Measurements from ENCODE around the gene DDX52. TPM values are rescaled to one million over a fixed set of nuclear protein-coding genes. Genes with fewer than 3 reads are reported as not detected.

DDX52 gene
- total and polyA plus RNA-seq, 2 of the 13 experiments (the other 11 are each of a cell fraction or from before 2014, with no cell fraction given): 8.9 to 36.1 TPM

GRCh38 chr17:37643118-37643766 is at the start of gene DDX52 (continued):
- no peak for TF ChIP-seq GTF3A (CRISPR knock-in tag; conservative IDR thresholded peaks at IDR 0.05)
- TF ChIP-seq MAF1 (CRISPR knock-in tag; IDR thresholded peaks at IDR 0.05; ENCODE audit: borderline replicate concordance): peak; percentile 51; the same call in 1 of the 2 replicates
- TF ChIP-seq GABPA (IDR thresholded peaks at IDR 0.05; ENCODE audit: low read depth, low read length): no peak
- TF ChIP-seq GABPA (CRISPR knock-in tag; IDR thresholded peaks at IDR 0.05; ENCODE audit: low read depth): no peak
- no peak for TF ChIP-seq GATA4 (IDR thresholded peaks at IDR 0.05; ENCODE audit: borderline replicate concordance, low read depth)
- TF ChIP-seq, protein P1, sequence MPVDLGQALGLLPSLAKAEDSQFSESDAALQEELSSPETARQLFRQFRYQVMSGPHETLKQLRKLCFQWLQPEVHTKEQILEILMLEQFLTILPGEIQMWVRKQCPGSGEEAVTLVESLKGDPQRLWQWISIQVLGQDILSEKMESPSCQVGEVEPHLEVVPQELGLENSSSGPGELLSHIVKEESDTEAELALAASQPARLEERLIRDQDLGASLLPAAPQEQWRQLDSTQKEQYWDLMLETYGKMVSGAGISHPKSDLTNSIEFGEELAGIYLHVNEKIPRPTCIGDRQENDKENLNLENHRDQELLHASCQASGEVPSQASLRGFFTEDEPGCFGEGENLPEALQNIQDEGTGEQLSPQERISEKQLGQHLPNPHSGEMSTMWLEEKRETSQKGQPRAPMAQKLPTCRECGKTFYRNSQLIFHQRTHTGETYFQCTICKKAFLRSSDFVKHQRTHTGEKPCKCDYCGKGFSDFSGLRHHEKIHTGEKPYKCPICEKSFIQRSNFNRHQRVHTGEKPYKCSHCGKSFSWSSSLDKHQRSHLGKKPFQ (CRISPR knock-in tag; IDR thresholded peaks at IDR 0.05; ENCODE audit: insufficient replicate concordance): no peak
- no peak for TF ChIP-seq ZNF790 (CRISPR knock-in tag; IDR thresholded peaks at IDR 0.05; ENCODE audit: borderline replicate concordance)
- peak; percentile 56 for TF ChIP-seq PHF21A (CRISPR knock-in tag; IDR thresholded peaks at IDR 0.05)
- TF ChIP-seq ZC3H4 (CRISPR knock-in tag; IDR thresholded peaks at IDR 0.05; ENCODE audit: borderline replicate concordance): no peak
- TF ChIP-seq MYC (CRISPR knock-in tag; IDR thresholded peaks at IDR 0.05; ENCODE audit: borderline replicate concordance): peak; percentile 58; the same call in 1 of the 2 replicates
- TF ChIP-seq ZNF326 (CRISPR knock-in tag; IDR thresholded peaks at IDR 0.05; ENCODE audit: borderline replicate concordance): no peak
- peak; percentile 61; the same call in 1 of the 2 replicates for TF ChIP-seq MAZ (IDR thresholded peaks at IDR 0.05; ENCODE audit: borderline replicate concordance, low read depth, low read length)
- no peak for TF ChIP-seq MAZ (CRISPR knock-in tag; IDR thresholded peaks at IDR 0.05; ENCODE audit: low read depth)
- TF ChIP-seq BHLHE40 (IDR thresholded peaks at IDR 0.05; ENCODE audit: low read length): no peak
- TF ChIP-seq, protein P2, sequence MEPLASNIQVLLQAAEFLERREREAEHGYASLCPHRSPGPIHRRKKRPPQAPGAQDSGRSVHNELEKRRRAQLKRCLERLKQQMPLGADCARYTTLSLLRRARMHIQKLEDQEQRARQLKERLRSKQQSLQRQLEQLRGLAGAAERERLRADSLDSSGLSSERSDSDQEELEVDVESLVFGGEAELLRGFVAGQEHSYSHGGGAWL (CRISPR knock-in tag; IDR thresholded peaks at IDR 0.05): peak; percentile 66
- no peak for TF ChIP-seq DDIT3 (CRISPR knock-in tag; IDR thresholded peaks at IDR 0.05)
- TF ChIP-seq ZBTB26 (CRISPR knock-in tag; IDR thresholded peaks at IDR 0.05; ENCODE audit: borderline replicate concordance): 0 out of 2 replicates have a peak, but pooled peaks have one; percentile 41
- no peak for TF ChIP-seq CBFB (CRISPR knock-in tag; IDR thresholded peaks at IDR 0.05)
- TF ChIP-seq ZNF225 (CRISPR knock-in tag; IDR thresholded peaks at IDR 0.05): no peak
- TF ChIP-seq ZNF180 (CRISPR knock-in tag; IDR thresholded peaks at IDR 0.05; ENCODE audit: borderline replicate concordance, low read depth): 0 out of 2 replicates have a peak, but pooled peaks have one; percentile 30
- TF ChIP-seq SIN3A (IDR thresholded peaks at IDR 0.05; ENCODE audit: borderline replicate concordance, low read depth, low read length): 0 out of 2 replicates have a peak, but pooled peaks have one; percentile 63
- no peak for TF ChIP-seq CENPX (CRISPR knock-in tag; IDR thresholded peaks at IDR 0.05)
- TF ChIP-seq SSRP1 (CRISPR knock-in tag; IDR thresholded peaks at IDR 0.05): no peak
- TF ChIP-seq CC2D1A (CRISPR knock-in tag; IDR thresholded peaks at IDR 0.05): 0 out of 2 replicates have a peak, but pooled peaks have one; percentile 25
- TF ChIP-seq HES4 (CRISPR knock-in tag; IDR thresholded peaks at IDR 0.05; ENCODE audit: borderline replicate concordance): peak; percentile 51; the same call in 1 of the 2 replicates
- no peak for TF ChIP-seq FOXJ3 (CRISPR knock-in tag; IDR thresholded peaks at IDR 0.05; ENCODE audit: borderline replicate concordance)
- TF ChIP-seq CREBL2 (CRISPR knock-in tag; IDR thresholded peaks at IDR 0.05; ENCODE audit: borderline replicate concordance): no peak
- no peak for TF ChIP-seq ZNF550 (CRISPR knock-in tag; IDR thresholded peaks at IDR 0.05; ENCODE audit: borderline replicate concordance)

Measured in HepG2 (cell line).